Measurements from ENCODE around the gene ZMIZ2.
"Not testable (repeated sequence)": the region's sequence is repeated elsewhere in the genome, so short reads cannot be mapped to it uniquely, and the experiment has no call there.

Gene ZMIZ2, protein sequence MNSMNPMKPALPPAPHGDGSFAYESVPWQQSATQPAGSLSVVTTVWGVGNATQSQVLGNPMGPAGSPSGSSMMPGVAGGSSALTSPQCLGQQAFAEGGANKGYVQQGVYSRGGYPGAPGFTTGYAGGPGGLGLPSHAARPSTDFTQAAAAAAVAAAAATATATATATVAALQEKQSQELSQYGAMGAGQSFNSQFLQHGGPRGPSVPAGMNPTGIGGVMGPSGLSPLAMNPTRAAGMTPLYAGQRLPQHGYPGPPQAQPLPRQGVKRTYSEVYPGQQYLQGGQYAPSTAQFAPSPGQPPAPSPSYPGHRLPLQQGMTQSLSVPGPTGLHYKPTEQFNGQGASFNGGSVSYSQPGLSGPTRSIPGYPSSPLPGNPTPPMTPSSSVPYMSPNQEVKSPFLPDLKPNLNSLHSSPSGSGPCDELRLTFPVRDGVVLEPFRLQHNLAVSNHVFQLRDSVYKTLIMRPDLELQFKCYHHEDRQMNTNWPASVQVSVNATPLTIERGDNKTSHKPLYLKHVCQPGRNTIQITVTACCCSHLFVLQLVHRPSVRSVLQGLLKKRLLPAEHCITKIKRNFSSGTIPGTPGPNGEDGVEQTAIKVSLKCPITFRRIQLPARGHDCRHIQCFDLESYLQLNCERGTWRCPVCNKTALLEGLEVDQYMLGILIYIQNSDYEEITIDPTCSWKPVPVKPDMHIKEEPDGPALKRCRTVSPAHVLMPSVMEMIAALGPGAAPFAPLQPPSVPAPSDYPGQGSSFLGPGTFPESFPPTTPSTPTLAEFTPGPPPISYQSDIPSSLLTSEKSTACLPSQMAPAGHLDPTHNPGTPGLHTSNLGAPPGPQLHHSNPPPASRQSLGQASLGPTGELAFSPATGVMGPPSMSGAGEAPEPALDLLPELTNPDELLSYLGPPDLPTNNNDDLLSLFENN

DNA sequence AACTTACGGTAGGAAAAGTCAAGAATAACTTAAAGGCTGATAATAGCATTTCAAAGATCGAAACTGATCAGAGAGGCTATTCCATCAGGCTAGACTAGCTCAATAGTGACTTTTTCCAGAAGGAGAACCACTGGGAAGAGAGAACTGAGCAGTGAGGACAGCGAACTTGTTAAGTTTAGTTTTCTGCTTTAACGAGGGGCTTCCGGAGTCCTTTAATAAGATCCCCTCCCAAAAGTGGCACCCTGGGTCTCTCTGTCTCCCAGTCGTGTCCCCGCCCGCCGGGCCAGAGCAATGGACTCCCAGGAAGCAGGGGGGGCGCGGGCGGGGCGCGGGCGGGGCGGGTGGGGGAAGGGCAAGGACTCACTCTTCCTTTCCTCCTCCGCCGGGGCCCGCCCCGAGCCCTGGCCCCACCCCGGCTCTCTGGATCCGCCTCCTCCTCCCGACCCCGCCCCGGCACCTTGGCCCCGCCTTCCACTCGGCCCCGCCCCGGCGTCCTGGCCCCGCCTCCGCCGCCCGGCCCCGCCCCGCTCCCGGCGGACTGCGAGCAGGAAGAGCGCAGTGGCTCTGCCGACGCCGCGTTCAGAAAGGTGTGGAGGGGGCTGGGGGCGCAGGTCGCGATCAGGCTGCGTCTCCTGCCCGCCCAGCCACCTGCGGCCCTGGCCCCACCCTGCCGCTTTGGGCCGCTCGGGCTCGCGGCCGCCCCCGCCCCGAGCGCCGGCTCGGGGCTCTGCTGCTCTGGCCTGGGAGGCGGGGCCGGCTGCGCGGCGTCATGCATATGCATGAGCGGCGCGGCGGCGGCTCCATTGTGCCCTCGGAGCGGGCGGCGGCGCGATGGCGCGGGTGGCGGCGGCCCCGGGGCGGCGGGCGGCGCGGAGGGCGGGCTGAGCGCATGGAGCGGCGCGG lies at the start of gene ZMIZ2:
Gene ZMIZ2 (plus strand): TSS at position 803 of the 903 bp plus-strand sequence. CDS start 7,403 bp downstream, outside the sequence.
- DNase-seq: peak; percentile 96

GRCh38 chr7:44699598-44699997 lies 49.0 kb upstream of the ZMIZ2 start:
- DNase-seq: not testable (repeated sequence)

DNA sequence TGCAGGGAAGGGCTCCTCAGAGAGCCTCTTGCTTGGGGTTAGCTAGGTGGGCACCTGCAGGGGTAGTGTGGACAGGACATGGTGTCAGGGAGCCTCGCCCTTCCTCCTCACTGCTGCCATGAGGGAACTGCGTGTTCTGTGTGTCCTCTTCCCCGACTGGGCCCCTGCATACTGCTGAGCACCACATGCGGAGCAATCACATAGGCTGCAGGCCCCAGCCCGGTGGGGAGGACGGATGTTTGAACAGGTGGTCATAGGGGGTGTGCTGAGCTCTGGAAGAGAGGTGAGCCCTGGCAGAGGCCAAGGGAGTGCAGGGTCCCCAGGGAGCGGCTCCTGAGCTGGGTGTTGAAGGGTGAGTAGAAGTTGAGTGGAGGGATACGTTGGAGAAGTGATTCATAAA lies 48.3 kb upstream of the ZMIZ2 start:
- DNase-seq: no peak

DNA sequence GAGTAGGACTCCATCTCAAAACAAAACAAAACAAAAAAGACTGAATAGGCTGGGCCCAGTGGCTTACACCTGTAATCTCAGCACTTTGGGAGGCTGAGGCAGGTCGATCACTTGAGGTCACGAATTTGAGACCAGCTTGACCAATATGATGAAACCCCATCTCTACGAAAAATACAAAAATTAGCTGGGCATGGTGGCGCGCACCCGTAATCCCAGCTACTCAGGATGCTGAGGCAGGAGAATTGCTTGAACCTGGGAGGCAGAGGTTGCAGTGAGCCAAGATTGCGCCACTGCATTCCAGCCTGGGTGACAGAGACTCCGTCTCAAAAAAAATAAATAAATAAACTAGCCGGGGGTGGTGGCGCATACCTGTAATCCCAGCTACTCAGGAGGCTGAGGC lies 45.3 kb upstream of the ZMIZ2 start:
- not testable (repeated sequence) for DNase-seq

GRCh38 chr7:44703921-44704320 lies 44.7 kb upstream of the ZMIZ2 start:
- no peak for DNase-seq

- no peak for DNase-seq
Observed at GRCh38 chr7:44705434-44705833, 43.2 kb upstream of the ZMIZ2 start.

- DNase-seq: no peak
Observed at GRCh38 chr7:44706788-44707557, 41.7 kb upstream of the ZMIZ2 start.

DNA sequence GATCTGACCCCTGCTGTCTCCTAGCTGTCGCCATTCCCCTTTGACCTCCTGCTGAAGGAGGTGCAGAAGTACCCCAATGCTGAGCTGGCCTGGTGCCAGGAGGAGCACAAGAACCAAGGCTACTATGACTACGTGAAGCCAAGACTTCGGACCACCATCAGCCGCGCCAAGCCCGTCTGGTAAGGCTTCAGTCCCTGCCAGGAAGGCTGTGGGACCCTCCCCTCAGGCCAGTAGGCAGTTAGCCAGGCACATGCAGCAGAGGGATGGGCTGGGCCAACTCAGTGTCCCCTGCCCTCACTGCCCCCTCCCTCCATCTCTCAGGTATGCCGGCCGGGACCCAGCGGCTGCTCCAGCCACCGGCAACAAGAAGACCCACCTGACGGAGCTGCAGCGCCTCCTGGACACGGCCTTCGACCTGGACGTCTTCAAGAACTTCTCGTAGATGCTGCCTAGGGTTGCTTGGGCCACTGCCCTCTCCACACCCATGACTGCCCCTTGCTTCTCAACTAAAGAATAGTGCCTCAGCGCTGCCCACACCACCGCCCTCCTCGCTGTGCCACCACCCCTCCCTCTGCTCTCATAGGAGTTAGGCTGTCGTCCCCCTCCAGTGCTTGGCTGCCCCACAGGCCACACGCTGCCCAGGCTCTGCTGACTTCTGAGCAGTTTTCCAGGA lies 41.0 kb upstream of the ZMIZ2 start:
- DNase-seq: no peak

DNA sequence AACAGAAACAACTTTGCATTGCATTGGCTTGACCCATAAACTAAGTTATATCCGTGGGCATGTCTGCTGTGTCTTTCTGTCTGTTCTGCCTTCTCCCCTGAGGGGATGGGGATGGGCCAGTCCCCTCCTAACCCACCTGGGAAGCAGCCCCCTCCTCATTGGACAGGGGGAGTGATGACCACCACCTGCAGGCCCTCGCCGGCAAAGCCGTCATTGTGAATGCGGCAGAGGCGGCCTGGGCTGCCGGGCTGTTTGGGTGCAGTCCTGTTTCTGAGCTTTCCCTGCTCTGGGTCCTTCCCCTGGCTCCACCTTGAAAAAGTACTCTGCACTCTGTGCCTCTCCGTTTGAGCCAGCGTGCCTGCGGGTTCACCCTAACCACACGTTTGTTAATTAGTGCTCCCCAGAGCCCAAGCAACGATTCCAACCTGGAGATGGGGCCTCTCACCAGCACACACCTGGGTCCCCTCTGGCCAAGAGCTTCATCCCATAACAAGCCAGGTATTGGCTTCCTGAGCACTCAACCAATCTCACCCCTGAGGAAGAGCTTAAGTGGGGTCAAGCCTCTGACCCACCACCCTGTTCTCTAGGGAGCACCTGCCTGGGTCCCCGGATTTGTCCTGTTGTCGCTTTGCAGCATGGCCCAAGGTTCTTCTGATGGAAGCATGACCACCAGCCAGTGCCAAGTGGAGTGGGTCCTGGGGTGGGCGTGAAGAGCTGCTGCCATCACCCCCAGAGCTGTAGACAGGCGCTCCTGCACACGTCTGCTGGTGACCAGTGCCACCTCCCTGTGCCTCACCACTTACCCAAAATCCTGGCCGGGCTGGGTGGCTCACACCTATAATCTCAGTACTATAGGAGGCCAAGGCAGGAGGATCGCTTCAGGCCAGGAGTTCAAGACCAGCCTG lies 39.4 kb upstream of the ZMIZ2 start:
- no peak for DNase-seq

DNA sequence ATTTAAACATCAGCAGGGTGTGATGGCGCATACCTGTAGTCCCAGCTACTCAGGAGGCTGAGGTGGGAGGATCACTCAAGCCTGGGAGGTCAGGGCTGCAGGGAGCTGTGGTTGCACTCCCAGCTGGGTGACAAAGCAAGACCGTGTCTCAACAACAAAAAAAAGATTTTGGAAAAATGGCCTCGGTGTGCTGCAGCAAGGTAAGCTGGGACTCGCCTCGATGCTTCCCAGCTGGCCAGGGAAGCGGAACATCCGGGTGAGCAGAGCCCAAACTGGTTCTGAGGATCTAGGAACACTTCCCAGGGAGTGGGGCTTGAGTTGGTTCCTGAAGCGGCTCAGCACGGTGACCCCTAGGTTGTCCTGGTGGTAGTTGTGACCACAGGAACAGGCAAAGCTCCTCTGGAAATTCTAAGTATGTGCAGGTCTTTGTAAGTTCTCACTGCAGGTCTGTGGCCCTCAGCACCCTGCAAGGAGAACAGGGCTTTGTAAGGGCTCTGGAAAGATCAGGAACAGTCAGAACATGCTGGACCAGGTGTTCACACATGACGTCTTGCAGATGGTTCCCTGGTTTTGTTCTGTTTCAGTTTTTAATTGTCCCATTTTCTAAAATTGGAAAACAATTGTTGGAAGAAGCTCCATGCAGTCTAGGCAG lies 38.6 kb upstream of the ZMIZ2 start:
- DNase-seq: no peak

DNA sequence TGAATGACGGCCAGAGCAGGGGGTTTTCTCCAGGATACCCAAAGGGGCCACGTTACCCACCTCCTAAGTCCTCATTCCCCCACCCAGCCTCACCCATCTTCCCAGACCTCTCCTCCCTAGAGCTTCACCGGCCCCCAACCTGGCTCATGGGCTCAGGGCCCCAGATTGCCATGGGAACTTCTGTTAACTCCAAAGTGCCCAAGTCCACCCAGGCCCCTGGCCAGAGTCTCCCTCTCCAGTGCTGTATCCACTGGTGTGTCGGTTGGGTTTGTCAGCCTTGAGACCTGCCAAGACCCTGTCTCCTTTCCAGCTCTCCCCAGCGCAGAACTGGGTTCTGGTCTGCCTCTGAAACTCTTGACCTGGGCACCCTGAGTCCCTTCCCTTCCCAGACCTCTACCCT lies 37.1 kb upstream of the ZMIZ2 start:
- DNase-seq: no peak

DNA sequence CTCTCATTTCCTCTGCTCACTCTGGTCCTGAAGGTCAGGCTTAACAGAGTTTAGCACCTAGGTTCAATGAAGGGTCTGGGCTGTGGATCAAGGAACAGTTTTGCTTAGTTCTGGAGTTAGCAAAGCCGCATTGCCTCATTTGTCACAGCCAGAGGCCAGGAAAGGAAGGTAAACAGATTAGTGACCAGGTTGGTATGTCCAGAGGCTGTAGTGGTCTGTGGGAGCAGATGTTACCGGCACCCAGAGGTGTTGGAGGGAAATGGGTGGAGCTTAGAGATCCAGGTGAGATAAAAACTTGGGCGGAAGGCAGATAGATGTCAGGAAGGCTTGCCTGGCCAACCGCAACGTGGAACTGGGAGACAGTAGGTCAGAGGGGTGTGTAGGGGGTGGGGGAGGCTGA lies 36.6 kb upstream of the ZMIZ2 start:
- no peak for DNase-seq

GRCh38 chr7:44713141-44713540 lies 35.5 kb upstream of the ZMIZ2 start:
- DNase-seq: no peak

GRCh38 chr7:44713680-44714335 lies 34.8 kb upstream of the ZMIZ2 start:
- DNase-seq: no peak

GRCh38 chr7:44716205-44716604 lies 32.4 kb upstream of the ZMIZ2 start:
- no peak for DNase-seq

DNA sequence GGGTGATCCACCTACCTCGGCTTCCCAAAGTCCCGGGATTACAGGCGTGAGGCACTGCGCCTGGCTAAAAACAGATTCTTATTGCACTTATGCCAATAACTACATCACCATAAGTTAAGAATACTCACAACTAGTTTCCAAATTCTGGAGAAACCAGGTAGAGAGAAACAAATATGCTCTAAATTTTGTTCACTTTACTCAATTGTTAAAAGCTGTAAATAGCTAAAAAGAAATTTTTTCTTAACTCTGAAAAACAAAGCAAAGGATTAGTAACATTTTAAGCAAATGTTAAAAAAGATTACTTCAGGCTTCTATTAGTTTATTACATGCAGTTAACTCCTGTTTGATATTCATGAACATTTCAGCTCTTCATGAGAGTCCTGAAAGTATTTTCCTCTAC lies 28.3 kb upstream of the ZMIZ2 start:
- no peak for DNase-seq

- no peak for DNase-seq
Observed at GRCh38 chr7:44724276-44724675, 24.4 kb upstream of the ZMIZ2 start.

GRCh38 chr7:44726250-44726649 lies 22.4 kb upstream of the ZMIZ2 start:
- DNase-seq: not testable (repeated sequence)
